ENCODE results near the gene NAA20.

NAA20 gene

DNA sequence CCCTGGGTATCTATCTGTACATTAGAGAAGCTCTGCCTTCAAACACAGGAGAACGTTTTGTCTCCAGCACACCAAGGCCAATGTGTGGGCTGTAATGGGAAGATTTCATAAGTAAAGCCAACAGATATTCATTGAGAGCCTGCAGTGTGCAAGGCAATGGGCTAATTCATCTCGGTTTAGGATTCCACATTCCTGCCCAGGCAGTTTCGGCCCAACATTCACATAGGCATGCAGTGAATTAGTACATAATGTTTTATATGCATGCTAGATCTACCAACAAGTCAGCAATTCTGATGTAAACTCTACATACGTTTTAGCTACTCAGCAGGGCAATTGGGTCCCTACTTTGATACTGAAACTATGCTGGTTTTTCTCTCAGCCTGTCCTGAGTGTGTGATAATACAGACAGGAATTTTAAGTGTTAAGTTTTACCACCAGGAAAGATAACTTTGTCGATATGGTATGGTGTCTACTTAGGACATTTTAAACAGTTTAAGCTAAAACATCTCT, 46.9 kb upstream of the NAA20 start:
- H3K4me3 ChIP-seq (ENCODE audit: low read depth, low read length) = no peak overlapping the region
- no peak for DNase-seq (ENCODE audit: low read depth)
- TF ChIP-seq, protein P1, sequence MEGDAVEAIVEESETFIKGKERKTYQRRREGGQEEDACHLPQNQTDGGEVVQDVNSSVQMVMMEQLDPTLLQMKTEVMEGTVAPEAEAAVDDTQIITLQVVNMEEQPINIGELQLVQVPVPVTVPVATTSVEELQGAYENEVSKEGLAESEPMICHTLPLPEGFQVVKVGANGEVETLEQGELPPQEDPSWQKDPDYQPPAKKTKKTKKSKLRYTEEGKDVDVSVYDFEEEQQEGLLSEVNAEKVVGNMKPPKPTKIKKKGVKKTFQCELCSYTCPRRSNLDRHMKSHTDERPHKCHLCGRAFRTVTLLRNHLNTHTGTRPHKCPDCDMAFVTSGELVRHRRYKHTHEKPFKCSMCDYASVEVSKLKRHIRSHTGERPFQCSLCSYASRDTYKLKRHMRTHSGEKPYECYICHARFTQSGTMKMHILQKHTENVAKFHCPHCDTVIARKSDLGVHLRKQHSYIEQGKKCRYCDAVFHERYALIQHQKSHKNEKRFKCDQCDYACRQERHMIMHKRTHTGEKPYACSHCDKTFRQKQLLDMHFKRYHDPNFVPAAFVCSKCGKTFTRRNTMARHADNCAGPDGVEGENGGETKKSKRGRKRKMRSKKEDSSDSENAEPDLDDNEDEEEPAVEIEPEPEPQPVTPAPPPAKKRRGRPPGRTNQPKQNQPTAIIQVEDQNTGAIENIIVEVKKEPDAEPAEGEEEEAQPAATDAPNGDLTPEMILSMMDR (IDR thresholded peaks at IDR 0.05; ENCODE audit: insufficient read depth, low read depth, low read length, missing control alignments) = no peak

DNA sequence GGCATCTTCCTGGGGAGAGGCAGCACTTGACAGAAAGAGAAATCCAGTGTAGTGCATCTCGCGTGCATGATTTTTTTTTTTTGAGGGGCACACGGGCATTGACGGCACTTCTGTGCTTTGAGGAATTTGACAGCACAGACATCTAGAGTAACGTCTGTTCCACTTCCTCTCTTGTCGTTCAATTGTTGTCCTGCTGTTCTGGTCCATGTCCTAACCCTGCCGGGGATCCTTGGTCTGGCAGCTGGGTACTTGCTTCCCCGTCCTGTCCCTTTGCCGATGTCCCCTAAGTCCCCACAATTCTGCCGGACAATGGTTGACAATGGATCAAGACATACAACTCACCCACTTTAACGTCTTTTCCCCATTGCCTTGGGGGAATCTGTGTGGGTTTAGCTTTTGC, 46.0 kb upstream of the NAA20 start:
- no peak overlapping the region for H3K4me3 ChIP-seq (ENCODE audit: low read depth, low read length)
- DNase-seq (ENCODE audit: low read depth) = no peak
- TF ChIP-seq, protein P1 (IDR thresholded peaks at IDR 0.05; ENCODE audit: insufficient read depth, low read depth, low read length, missing control alignments) = no peak

DNA sequence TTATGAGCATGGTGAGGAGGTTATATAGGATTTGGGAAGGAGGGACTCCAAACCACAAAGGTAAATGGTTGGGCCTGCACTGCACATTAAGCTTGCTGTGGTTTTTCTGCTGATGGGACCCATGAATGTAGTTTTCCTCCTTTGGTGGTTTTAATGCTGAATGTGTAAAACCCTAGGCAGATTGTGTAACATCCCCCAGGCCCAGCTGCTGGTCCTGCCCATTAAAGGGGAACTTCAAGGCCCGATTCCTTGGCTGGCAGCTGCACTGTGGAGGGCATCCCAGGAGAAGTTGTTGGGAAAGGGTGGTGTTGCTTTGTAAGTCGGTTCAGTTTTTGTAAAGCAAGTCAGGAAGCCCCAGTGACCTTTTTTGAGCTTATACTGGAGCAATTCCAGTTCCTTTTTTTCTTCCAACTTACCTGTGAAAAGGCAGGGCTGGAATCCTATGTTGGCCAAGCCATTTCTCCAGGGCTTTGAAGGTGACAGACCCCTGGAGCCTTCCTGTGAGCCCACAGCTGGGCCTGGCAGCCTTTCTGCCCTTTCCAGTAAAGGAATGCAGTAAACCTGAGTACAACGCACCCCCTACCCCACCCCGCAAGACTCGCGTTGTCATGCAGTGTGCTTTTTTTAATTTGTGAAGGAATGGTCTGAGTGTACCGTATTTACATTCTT, 43.1 kb upstream of the NAA20 start:
- TF ChIP-seq, protein P1 (IDR thresholded peaks at IDR 0.05; ENCODE audit: insufficient read depth, low read depth, low read length, missing control alignments) = no peak
- DNase-seq (ENCODE audit: low read depth) = no peak
- H3K4me3 ChIP-seq (ENCODE audit: low read depth, low read length) = no peak overlapping the region

DNA sequence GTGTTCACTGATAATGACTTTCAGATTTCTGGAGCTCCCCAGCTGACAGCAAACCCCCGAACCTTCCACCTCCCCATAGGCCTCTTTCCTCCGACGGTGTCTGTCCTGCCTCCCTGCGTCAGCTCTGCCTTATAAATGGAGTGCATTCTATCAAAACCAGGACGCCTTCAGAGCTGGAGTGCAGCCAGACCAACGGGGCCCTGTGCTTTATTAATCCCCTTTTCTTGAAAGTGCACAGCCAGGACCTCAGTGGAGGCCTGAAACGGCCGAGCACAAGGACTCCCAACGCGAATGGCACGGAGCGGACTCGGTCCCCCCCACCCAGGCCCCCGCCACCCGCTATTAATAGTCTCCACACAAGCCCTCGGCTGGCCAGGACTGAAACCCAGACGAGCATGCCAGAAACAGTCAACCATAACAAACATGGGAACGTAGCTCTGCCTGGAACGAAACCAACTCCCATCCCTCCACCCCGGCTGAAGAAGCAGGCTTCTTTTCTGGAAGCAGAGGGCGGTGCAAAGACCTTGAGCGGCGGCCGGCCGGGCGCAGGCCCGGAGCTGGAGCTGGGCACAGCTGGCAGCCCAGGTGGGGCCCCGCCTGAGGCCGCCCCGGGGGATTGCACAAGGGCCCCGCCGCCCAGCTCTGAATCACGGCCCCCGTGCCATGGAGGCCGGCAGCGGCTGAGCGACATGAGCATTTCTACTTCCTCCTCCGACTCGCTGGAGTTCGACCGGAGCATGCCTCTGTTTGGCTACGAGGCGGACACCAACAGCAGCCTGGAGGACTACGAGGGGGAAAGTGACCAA, 42.3 kb upstream of the NAA20 start:
- DNase-seq (ENCODE audit: low read depth) = no peak

DNA sequence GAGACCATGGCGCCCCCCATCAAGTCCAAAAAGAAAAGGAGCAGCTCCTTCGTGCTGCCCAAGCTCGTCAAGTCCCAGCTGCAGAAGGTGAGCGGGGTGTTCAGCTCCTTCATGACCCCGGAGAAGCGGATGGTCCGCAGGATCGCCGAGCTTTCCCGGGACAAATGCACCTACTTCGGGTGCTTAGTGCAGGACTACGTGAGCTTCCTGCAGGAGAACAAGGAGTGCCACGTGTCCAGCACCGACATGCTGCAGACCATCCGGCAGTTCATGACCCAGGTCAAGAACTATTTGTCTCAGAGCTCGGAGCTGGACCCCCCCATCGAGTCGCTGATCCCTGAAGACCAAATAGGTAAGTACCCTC, 41.7 kb upstream of the NAA20 start:
- TF ChIP-seq, protein P1 (IDR thresholded peaks at IDR 0.05; ENCODE audit: insufficient read depth, low read depth, low read length, missing control alignments) = no peak
- H3K4me3 ChIP-seq (ENCODE audit: low read depth, low read length) = no peak overlapping the region
- DNase-seq (ENCODE audit: low read depth) = no peak

More for the DNA sequence above, 42.3 kb upstream of the NAA20 start:
- no peak overlapping the region for H3K4me3 ChIP-seq (ENCODE audit: low read depth, low read length)
- TF ChIP-seq, protein P1 (IDR thresholded peaks at IDR 0.05; ENCODE audit: insufficient read depth, low read depth, low read length, missing control alignments) = no peak

DNA sequence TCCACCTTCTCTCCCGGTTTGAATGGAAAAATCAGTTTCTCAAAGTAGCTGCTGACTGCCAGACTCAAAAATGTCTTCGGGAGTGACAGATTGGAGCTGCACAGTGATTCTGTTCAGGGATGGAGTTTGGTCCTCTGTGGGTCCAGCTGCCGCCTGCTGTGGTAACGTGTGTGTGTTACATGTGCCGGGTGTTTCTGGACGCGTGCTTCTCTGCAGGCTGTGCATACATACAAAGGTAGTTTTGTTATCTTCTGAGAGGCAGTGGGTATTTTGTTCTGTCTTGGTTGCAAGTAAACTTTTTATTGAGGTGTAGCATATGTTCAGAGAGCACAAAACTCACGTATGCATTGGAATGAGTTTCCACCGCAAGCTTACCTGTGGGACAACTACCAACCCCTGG, 41.3 kb upstream of the NAA20 start:
- TF ChIP-seq, protein P1 (IDR thresholded peaks at IDR 0.05; ENCODE audit: insufficient read depth, low read depth, low read length, missing control alignments) = no peak
- no peak overlapping the region for H3K4me3 ChIP-seq (ENCODE audit: low read depth, low read length)
- no peak for DNase-seq (ENCODE audit: low read depth)
